ENCODE measurements around the gene UBXN10.
A peak's percentile ranks its signal among the peaks of the same experiment; 100 is the strongest.
"Not testable (repeated sequence)": the region's sequence is repeated elsewhere in the genome, so short reads cannot be mapped to it uniquely, and the experiment has no call there.

The UBXN10 gene

GRCh38 chr1:20216574-20216973 is 30.7 kb downstream of the UBXN10 start:
- H3K9ac ChIP-seq (ENCODE audit: low read depth in 1 of 2, low read length in 2 of 2) = no peak overlapping the region
- H3K27ac ChIP-seq (ENCODE audit: low read depth in 2 of 2, low read length in 2 of 2) = no peak overlapping the region
- H3K9me3 ChIP-seq (ENCODE audit: control insufficient read depth in 2 of 2, low read length in 2 of 2) = no peaks in the 10 kb centered on the region
- peaks cover 14% of the 10 kb centered on the region in 2 donors for H3K4me1 ChIP-seq (ENCODE audit: control insufficient read depth in 2 of 2, insufficient read depth in 2 of 2, low read length in 2 of 2)
- H3K36me3 ChIP-seq (ENCODE audit: control insufficient read depth in 2 of 2, insufficient read depth in 2 of 2, low read length in 2 of 2) = no peaks in the 10 kb centered on the region
- no peak overlapping the region for H3K4me3 ChIP-seq (ENCODE audit: low read length in 2 of 2)
- peaks cover 0 to 2% of the 10 kb centered on the region in 2 donors for H3K27me3 ChIP-seq (ENCODE audit: control insufficient read depth in 2 of 2, insufficient read depth in 2 of 2, low read length in 2 of 2)

GRCh38 chr1:20219053-20219452 is 33.2 kb downstream of the UBXN10 start:
- not testable (repeated sequence) for H3K4me3 ChIP-seq (ENCODE audit: low read length in 2 of 2); H3K9me3 ChIP-seq (ENCODE audit: control insufficient read depth in 2 of 2, low read length in 2 of 2); H3K27me3 ChIP-seq (ENCODE audit: control insufficient read depth in 2 of 2, insufficient read depth in 2 of 2, low read length in 2 of 2); H3K36me3 ChIP-seq (ENCODE audit: control insufficient read depth in 2 of 2, insufficient read depth in 2 of 2, low read length in 2 of 2); H3K4me1 ChIP-seq (ENCODE audit: control insufficient read depth in 2 of 2, insufficient read depth in 2 of 2, low read length in 2 of 2); H3K9ac ChIP-seq (ENCODE audit: low read depth in 1 of 2, low read length in 2 of 2); H3K27ac ChIP-seq (ENCODE audit: low read depth in 2 of 2, low read length in 2 of 2)

GRCh38 chr1:20220036-20220435 is 34.1 kb downstream of the UBXN10 start:
- H3K27me3 ChIP-seq (ENCODE audit: control insufficient read depth in 2 of 2, insufficient read depth in 2 of 2, low read length in 2 of 2) = no peaks in the 10 kb centered on the region
- no peak overlapping the region for H3K9ac ChIP-seq (ENCODE audit: low read depth in 1 of 2, low read length in 2 of 2)
- H3K4me1 ChIP-seq (ENCODE audit: control insufficient read depth in 2 of 2, insufficient read depth in 2 of 2, low read length in 2 of 2) = no peaks in the 10 kb centered on the region
- no peak overlapping the region for H3K4me3 ChIP-seq (ENCODE audit: low read length in 2 of 2)
- no peaks in the 10 kb centered on the region for H3K9me3 ChIP-seq (ENCODE audit: control insufficient read depth in 2 of 2, low read length in 2 of 2)
- H3K27ac ChIP-seq (ENCODE audit: low read depth in 2 of 2, low read length in 2 of 2) = no peak overlapping the region
- H3K36me3 ChIP-seq (ENCODE audit: control insufficient read depth in 2 of 2, insufficient read depth in 2 of 2, low read length in 2 of 2) = no peaks in the 10 kb centered on the region

- no peak overlapping the region for H3K4me3 ChIP-seq (ENCODE audit: low read length in 2 of 2)
- no peaks in the 10 kb centered on the region for H3K9me3 ChIP-seq (ENCODE audit: control insufficient read depth in 2 of 2, low read length in 2 of 2)
- no peaks in the 10 kb centered on the region for H3K27me3 ChIP-seq (ENCODE audit: control insufficient read depth in 2 of 2, insufficient read depth in 2 of 2, low read length in 2 of 2)
- no peak overlapping the region for H3K9ac ChIP-seq (ENCODE audit: low read depth in 1 of 2, low read length in 2 of 2)
- H3K36me3 ChIP-seq (ENCODE audit: control insufficient read depth in 2 of 2, insufficient read depth in 2 of 2, low read length in 2 of 2) = no peaks in the 10 kb centered on the region
- H3K4me1 ChIP-seq (ENCODE audit: control insufficient read depth in 2 of 2, insufficient read depth in 2 of 2, low read length in 2 of 2) = no peaks in the 10 kb centered on the region
- H3K27ac ChIP-seq (ENCODE audit: low read depth in 2 of 2, low read length in 2 of 2) = no peak overlapping the region
These were observed 37.2 kb downstream of the UBXN10 start for GRCh38 chr1:20223106-20223505.

GRCh38 chr1:20223551-20224419 is 37.9 kb downstream of the UBXN10 start:
- Histone ChIP-seq H3K27ac (ENCODE audit: low read depth in 2 of 2, low read length in 2 of 2) (no peak overlapping the region), H3K4me3 (ENCODE audit: low read length in 2 of 2) (no peak overlapping the region), H3K9me3 (ENCODE audit: control insufficient read depth in 2 of 2, low read length in 2 of 2) (no peaks in the 10 kb centered on the region), H3K36me3 (ENCODE audit: control insufficient read depth in 2 of 2, insufficient read depth in 2 of 2, low read length in 2 of 2) (no peaks in the 10 kb centered on the region), H3K4me1 (ENCODE audit: control insufficient read depth in 2 of 2, insufficient read depth in 2 of 2, low read length in 2 of 2) (no peaks in the 10 kb centered on the region), H3K9ac (ENCODE audit: low read depth in 1 of 2, low read length in 2 of 2) (no peak overlapping the region), H3K27me3 (ENCODE audit: control insufficient read depth in 2 of 2, insufficient read depth in 2 of 2, low read length in 2 of 2) (peaks cover 0 to 4% of the 10 kb centered on the region in 2 donors)

GRCh38 chr1:20224546-20224945 is 38.6 kb downstream of the UBXN10 start:
- Histone ChIP-seq H3K27me3 (ENCODE audit: control insufficient read depth in 2 of 2, insufficient read depth in 2 of 2, low read length in 2 of 2) (peaks cover 0 to 4% of the 10 kb centered on the region in 2 donors), H3K9ac (ENCODE audit: low read depth in 1 of 2, low read length in 2 of 2) (no peak overlapping the region), H3K4me3 (ENCODE audit: low read length in 2 of 2) (no peak overlapping the region), H3K36me3 (ENCODE audit: control insufficient read depth in 2 of 2, insufficient read depth in 2 of 2, low read length in 2 of 2) (no peaks in the 10 kb centered on the region), H3K27ac (ENCODE audit: low read depth in 2 of 2, low read length in 2 of 2) (no peak overlapping the region), H3K9me3 (ENCODE audit: control insufficient read depth in 2 of 2, low read length in 2 of 2) (no peaks in the 10 kb centered on the region), H3K4me1 (ENCODE audit: control insufficient read depth in 2 of 2, insufficient read depth in 2 of 2, low read length in 2 of 2) (no peaks in the 10 kb centered on the region)

GRCh38 chr1:20227704-20228103 is 41.8 kb downstream of the UBXN10 start:
- H3K27me3 ChIP-seq (ENCODE audit: control insufficient read depth in 2 of 2, insufficient read depth in 2 of 2, low read length in 2 of 2) = peaks cover 0 to 4% of the 10 kb centered on the region in 2 donors
- H3K9ac ChIP-seq (ENCODE audit: low read depth in 1 of 2, low read length in 2 of 2) = no peak overlapping the region
- no peaks in the 10 kb centered on the region for H3K9me3 ChIP-seq (ENCODE audit: control insufficient read depth in 2 of 2, low read length in 2 of 2)

GRCh38 chr1:20228314-20228825 is 42.5 kb downstream of the UBXN10 start:
- H3K27ac ChIP-seq (ENCODE audit: low read depth in 2 of 2, low read length in 2 of 2) = no peak overlapping the region
- H3K4me3 ChIP-seq (ENCODE audit: low read length in 2 of 2) = no peak overlapping the region
- H3K27me3 ChIP-seq (ENCODE audit: control insufficient read depth in 2 of 2, insufficient read depth in 2 of 2, low read length in 2 of 2) = peaks cover 0 to 4% of the 10 kb centered on the region in 2 donors
- H3K4me1 ChIP-seq (ENCODE audit: control insufficient read depth in 2 of 2, insufficient read depth in 2 of 2, low read length in 2 of 2) = peaks cover 0 to 9% of the 10 kb centered on the region in 2 donors
- H3K36me3 ChIP-seq (ENCODE audit: control insufficient read depth in 2 of 2, insufficient read depth in 2 of 2, low read length in 2 of 2) = no peaks in the 10 kb centered on the region
- H3K9me3 ChIP-seq (ENCODE audit: control insufficient read depth in 2 of 2, low read length in 2 of 2) = no peaks in the 10 kb centered on the region
- no peak overlapping the region for H3K9ac ChIP-seq (ENCODE audit: low read depth in 1 of 2, low read length in 2 of 2)

More at GRCh38 chr1:20227704-20228103, 41.8 kb downstream of the UBXN10 start:
- no peaks in the 10 kb centered on the region for H3K36me3 ChIP-seq (ENCODE audit: control insufficient read depth in 2 of 2, insufficient read depth in 2 of 2, low read length in 2 of 2)
- no peak overlapping the region for H3K4me3 ChIP-seq (ENCODE audit: low read length in 2 of 2)
- H3K4me1 ChIP-seq (ENCODE audit: control insufficient read depth in 2 of 2, insufficient read depth in 2 of 2, low read length in 2 of 2) = peaks cover 0 to 3% of the 10 kb centered on the region in 2 donors
- no peak overlapping the region for H3K27ac ChIP-seq (ENCODE audit: low read depth in 2 of 2, low read length in 2 of 2)

GRCh38 chr1:20229171-20229570 is 43.3 kb downstream of the UBXN10 start:
- peaks cover 0 to 15% of the 10 kb centered on the region in 2 donors for H3K4me1 ChIP-seq (ENCODE audit: control insufficient read depth in 2 of 2, insufficient read depth in 2 of 2, low read length in 2 of 2)
- no peak overlapping the region for H3K9ac ChIP-seq (ENCODE audit: low read depth in 1 of 2, low read length in 2 of 2)
- H3K27me3 ChIP-seq (ENCODE audit: control insufficient read depth in 2 of 2, insufficient read depth in 2 of 2, low read length in 2 of 2) = peaks cover 0 to 4% of the 10 kb centered on the region in 2 donors

GRCh38 chr1:20232564-20232963 is 46.7 kb downstream of the UBXN10 start:
- H3K4me3 ChIP-seq (ENCODE audit: low read length in 2 of 2); H3K27me3 ChIP-seq (ENCODE audit: control insufficient read depth in 2 of 2, insufficient read depth in 2 of 2, low read length in 2 of 2); H3K36me3 ChIP-seq (ENCODE audit: control insufficient read depth in 2 of 2, insufficient read depth in 2 of 2, low read length in 2 of 2); H3K9me3 ChIP-seq (ENCODE audit: control insufficient read depth in 2 of 2, low read length in 2 of 2); H3K9ac ChIP-seq (ENCODE audit: low read depth in 1 of 2, low read length in 2 of 2): not testable (repeated sequence)
- Histone ChIP-seq H3K4me1 (ENCODE audit: control insufficient read depth in 2 of 2, insufficient read depth in 2 of 2, low read length in 2 of 2) (peaks cover 0 to 15% of the 10 kb centered on the region in 2 donors), H3K27ac (ENCODE audit: low read depth in 2 of 2, low read length in 2 of 2) (peak overlapping the region; percentile 76 to 89)

More at GRCh38 chr1:20229171-20229570, 43.3 kb downstream of the UBXN10 start:
- Histone ChIP-seq H3K9me3 (ENCODE audit: control insufficient read depth in 2 of 2, low read length in 2 of 2) (no peaks in the 10 kb centered on the region), H3K36me3 (ENCODE audit: control insufficient read depth in 2 of 2, insufficient read depth in 2 of 2, low read length in 2 of 2) (no peaks in the 10 kb centered on the region), H3K4me3 (ENCODE audit: low read length in 2 of 2) (no peak overlapping the region), H3K27ac (ENCODE audit: low read depth in 2 of 2, low read length in 2 of 2) (no peak overlapping the region)

All from mucosa of rectum (tissue), 2 donors.